ENCODE data around the gene IMMP2L.

- TF ChIP-seq CTCF (IDR thresholded peaks at IDR 0.05) (no peak), POLR2AphosphoS5 (IDR thresholded peaks at IDR 0.05; ENCODE audit: low read depth, low read length) (no peak), REST (IDR thresholded peaks at IDR 0.05; ENCODE audit: insufficient read depth in 1 of 2, low read depth in 2 of 2, low read length in 1 of 2) (no peak)
These were observed 648.0 kb downstream of the IMMP2L start for GRCh38 chr7:110914263-110914662.
